SU-DHL-6 (cell line): ENCODE data around the gene EIF4E.
"Not testable (repeated sequence)": the region's sequence is repeated elsewhere in the genome, so short reads cannot be mapped to it uniquely, and the experiment has no call there.

Experiments used
- CTCF ChIP-seq: fragments of 200-600 bp; sonication (generic); IDR thresholded peaks from one replicate; pipeline ENCODE4 v1.5.1; 2017; ENCODE audit warnings: antibody characterized with exemption, mild to moderate bottlenecking, low read length, moderate library complexity; ENCODE audit not compliant: insufficient read depth, poor library complexity, severe bottlenecking
- EZH2phosphoT487 ChIP-seq: fragments of 200-600 bp; sonication (generic), shearing (Covaris generic); conservative IDR thresholded peaks from 2 replicates; pipeline ENCODE4 v1.6.1; 2018; ENCODE audit warnings: mild to moderate bottlenecking, antibody characterized with exemption, low read length, moderate library complexity, mixed read lengths

DNA sequence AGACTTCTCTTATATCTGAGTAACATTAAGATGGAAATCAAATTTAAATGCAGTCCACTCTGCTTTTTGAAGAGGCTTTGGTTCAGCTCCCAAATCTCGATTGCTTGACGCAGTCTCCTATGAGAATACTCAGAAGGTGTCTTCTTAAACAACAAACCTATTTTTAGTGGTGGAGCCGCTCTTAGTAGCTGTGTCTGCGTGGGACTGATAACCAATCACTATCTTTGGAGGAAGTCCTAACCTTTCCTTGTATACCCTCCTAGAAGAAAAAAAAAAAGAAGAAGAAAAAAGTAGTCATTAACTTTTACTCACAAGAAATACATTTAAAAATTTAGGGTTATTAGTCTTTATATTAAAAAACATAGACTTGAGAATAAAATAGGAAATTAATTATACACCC, 48.0 kb downstream of the EIF4E start:
- TF ChIP-seq CTCF, EZH2phosphoT487: not testable (repeated sequence)
